Epidermal melanocyte (primary cell): ENCODE data around the gene TCEANC2.
A peak's percentile ranks its signal among the peaks of the same experiment; 100 is the strongest.
"Not testable (repeated sequence)": the region's sequence is repeated elsewhere in the genome, so short reads cannot be mapped to it uniquely, and the experiment has no call there.

ENCODE experiments used
- DNase-seq: peaks from one replicate; pipeline ENCODE4 v3.0.0; 2011; ENCODE audit warnings: low spot score; ENCODE audit not compliant: insufficient read length

Gene TCEANC2

DNA sequence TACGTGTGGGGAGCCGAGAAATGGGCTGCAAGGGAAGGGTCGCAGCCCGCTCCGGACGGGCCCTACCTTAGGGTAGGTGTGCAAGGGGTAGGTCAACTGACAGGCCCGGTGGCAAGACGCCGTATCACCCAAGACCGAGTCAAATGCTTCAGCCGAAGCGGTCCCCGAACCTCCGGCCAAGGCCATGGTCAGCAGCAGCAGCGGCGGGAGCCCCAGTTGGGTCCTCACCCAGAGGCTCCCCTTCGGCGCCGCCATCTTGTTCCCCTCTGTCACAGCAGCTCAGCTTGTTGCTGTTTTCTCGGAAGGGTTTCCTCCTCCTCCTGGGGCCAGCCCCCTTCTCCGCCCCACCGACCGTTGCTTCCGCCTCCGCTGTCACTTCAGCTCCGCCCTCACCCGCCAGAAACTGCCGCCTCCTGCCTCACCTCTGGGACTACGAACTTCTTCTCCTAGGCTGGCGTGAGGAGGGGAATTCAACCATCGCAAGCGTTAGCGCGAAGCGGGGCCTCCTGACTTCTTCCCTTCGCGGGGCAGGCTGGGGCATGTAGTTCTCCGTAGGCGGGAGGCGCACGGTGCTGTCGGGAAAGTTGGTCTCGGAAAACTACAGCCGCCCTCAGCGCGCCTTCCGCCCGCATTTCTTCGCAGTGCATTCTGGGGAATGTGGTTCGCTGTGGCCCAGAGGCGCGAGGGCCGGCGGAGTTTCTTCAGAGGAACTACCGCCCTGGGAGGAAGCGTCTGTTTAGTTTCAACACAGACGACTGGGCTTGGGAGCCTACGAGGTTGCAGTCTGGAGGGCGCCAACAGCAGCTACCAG is at the start of gene TCEANC2, which contains the start of gene TMEM59:
Gene TCEANC2 (plus strand): TSS at position 675 of the 811 bp plus-strand sequence. CDS start 815 bp downstream, outside the sequence.
Gene TMEM59 (minus strand): TSS at position 271 of the 811 bp plus-strand sequence. CDS start 16 bp downstream, at position 255.
- peak; percentile 90 for DNase-seq

DNA sequence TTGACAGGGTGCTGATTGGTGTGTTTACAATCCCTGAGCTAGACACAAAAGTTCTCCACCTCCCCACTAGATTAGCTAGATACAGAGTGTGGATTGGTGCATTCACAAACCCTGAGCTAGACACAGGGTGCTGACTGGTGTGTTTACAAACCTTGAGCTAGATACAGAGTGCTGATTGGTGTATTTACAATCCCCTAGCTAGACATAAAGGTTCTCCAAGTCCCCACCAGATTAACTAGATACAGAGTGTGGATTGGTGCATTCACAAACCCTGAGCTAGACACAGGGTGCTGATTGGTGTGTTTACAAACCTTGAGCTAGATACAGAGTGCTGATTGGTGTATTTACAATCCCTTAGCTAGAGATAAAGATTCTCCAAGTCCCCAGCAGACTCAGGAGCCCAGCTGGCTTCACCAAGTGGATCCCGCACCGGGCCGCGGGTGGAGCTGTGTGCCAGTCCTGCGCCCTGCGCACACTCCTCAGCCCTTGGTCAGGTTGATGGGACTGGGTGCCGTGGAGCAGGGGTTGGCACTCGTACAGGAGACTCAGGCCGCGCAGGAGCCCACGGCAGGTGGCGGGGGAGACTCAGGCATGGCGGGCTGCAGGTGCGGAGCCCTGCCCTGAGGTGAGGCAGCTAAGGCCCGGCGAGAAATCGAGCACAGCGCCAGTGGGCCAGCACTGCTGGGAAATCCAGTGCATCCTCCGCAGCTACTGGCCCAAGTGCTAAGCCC is 49.5 kb upstream of the TCEANC2 start:
- DNase-seq = not testable (repeated sequence)

DNA sequence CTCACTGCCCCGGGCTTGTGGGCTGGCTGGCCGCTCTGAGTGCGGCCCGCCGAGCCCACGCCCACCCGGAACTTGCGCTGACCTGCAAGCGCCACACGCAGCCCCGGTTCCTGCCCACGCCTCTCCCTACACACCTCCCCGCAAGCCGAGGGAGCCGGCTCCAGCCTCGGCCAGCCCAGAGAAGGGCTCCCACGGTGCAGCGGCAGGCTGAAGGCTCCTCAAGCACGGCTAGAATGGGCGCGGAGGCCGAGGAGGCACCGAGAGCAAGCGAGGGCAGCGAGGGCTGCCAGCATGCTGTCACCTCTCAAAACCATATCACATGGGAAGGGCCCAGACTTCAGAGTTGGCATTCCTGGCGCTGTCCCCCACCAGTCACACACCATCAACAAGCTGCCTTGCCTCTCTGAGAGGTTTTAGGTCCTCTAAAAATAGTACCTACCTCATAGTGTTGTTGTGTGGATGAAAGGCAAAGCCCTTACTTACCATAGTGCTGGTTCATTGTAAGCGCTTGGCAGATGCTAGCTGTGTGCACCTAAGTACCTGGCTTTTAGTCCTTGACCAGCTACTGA is 48.8 kb upstream of the TCEANC2 start:
- no peak for DNase-seq

DNA sequence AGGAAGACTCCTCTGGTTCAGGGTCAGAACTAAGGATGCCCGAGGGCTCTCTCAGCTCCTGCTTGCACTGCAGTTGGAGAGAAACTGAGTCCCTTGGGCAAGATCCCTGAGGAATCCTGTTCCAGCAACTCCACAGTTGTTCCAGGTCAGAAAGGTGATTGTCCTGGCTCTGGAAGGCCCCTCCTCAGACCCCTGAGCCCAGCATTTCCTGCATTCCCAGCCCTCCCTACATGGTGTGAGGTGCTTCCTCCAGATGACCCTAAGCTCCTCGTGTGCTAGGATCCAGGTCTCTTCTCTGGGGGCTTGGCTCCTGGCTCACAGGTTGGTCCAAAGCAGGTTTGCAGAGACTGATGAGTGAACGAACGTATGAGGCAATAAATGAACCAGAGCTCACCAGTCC is 46.9 kb upstream of the TCEANC2 start:
- DNase-seq = no peak

DNA sequence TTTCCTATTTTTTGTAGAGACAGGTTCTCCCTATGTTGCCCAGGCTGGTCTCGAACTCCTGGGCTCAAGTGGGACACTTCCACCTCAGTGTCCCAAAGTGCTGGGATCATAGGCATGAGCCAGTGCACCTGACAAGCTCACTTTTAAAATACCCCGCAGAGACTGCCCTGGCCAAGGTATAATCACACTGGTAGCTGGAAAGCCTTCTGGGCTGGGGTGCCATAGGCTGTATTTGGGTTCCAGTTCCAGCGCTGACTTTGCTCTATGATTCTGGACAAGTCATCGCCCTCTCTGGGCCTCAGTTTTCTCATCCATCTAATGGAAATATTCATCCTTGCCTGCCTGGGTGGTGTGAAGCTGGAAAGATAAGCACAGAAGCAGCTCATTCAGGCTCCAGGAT is 45.8 kb upstream of the TCEANC2 start:
- DNase-seq = no peak

DNA sequence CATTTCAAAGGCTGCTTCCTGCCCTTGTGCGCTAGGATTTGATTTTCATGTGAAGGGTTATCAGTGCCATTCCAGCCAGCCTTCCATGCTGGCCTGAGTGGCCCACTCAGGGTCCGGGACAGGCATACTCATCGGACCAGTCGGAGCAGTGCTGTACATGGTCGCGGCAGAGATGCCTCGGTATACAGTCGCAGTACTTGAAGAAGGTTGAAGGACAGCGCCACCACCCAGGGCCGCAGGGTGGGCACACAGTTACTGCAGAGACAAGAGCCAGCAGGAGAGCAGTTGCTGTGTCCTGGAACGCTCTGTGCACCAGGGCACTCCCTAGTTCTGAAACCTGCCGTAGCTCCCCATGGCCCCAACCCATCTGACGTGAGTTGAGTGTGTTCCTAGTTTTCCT is 44.5 kb upstream of the TCEANC2 start:
- no peak for DNase-seq

DNA sequence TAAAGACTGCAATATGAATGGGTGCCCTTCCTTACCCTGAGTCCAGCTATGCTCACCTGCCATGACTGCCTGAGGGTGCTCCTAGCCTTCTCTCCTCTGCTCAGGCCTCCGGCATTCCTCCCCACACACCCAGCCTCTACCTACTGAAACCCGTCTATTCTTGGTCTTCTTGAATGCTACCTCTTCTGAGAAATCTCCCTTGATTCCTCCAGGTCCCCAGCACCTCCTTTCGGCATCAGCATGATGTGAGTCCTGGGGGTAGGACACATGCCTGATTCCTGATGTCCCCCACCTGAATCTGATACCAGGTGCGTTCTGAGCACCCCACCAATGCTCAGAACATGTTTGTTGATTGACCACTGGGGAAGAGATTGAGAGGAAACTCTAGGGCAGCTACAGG is 44.0 kb upstream of the TCEANC2 start:
- no peak for DNase-seq

DNA sequence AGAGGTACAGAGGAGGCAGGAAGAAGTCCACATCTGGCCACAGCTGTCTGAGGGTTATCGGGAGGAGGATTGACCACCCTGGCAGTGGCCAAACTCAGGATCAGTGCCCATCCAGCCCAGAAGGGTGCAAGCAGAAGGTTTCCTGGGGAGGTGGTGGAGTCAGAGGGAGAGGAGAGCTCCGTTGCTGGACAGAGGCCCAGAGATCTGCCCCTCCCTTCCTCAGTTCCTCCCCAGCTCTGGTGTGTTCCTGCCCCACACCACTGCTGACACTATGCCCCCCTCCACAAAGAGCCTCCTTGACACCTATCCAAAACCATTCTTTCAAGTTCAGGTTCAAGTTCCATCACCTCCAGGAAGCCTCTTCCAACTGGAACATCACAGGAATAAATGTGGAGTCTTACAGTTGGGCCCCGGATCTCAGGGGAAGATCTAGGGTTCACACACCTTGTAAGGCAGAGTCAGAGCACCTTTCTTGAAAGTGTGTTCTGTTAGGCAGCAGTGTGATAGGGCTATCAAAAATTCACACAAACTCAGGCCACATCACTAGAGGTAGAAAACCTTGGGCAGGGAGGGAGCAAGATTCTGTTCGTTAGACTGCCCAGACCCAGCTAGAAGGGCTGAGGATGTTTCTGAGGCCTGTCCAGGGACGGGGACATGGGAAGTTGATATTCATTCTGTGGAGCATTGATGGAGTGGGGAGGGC is 42.8 kb upstream of the TCEANC2 start:
- DNase-seq = no peak

DNA sequence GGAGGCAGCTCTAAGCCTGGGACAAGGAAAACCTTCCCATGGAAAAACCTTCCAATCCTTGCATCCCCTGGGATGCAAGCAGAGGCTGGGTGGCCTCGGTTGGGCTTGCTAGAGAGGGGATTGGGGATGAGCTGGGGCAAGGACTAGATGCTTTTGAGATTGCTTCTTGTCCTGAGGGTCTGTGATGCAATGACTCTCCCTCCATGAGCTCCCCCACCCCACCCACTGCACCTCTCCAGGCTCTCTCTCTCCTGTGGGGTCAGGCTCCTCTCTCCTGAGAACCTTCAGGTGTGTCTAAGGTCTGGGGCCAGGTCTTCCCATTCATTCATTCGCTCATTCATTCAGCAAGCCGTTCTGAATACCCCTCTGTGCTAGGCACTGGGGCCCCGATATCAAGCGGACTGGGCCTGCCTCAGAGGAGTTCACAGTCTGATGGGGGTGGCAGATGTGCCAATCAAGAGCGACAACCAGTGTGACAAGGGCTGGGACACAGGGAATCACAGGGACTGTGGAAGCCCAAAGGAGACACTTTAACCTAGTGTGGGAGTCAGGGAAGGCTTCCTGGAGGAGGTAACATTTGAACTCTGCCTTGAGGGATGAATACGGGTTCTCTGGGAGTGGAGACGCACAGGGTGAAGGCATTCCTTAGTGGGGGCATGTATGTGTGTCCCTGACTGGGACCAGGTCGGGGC is 41.9 kb upstream of the TCEANC2 start:
- DNase-seq = no peak

DNA sequence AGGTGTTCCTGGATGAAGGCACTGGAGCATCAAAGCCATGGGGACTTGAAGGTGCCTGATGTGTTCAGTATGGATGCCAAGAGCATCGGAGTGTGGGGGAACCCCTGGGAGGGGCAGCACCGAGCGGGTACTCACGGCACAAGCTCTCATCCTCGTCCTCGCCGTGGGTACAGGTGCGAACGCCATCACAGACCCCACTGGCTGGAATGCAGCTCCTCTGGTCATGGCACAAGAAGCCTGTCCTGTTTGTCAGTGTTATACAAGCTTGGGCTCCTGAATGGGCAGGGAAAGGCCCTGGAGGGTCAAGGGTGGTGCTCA is 41.4 kb upstream of the TCEANC2 start:
- no peak for DNase-seq

DNA sequence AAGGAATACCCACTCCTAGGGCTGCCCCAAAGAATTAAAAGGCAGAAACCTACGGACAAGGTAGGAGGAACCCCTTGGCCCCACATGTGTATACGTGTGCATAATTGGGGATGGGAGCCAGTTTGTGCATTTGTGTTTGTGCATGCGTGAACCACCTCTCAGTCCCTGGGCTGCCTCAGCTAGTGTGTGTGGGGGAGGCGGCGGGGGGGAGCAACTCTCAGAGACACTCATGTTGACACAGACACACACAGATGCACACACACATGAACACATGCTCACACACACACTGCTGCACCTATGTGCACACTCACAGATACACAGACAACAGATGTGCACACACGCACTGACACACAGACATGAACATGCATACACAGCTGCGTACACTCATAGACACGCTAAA is 40.5 kb upstream of the TCEANC2 start:
- DNase-seq = no peak

DNA sequence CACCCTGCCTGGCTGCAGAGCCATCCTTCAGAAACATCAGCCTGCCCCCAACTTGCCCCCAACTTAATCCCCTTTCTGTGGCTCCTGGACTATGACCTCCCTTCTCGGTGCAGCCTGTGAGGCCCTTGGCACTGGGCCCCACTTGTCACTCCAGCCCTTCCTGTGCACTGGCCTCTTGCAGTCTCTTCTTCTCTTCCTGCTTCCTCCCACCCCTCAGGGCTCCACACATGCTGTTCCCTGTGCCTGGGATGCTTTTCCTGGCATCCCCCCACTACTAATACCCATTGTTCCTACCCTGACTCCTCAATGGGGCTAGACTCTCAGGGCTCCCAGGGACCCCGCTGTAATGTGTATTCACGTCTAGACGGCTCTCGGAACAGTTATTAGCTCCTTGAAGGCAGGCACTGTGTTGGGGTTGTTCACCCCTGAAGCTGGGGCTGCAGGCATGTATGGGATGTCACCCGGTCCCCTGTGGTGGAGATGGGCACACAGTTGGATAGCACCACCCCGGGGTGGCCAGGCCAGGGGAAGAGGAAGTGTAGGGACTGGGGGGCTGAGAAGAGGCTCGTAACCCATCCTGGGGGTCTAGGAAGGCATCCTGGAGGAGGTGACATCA is 39.9 kb upstream of the TCEANC2 start:
- DNase-seq = no peak

DNA sequence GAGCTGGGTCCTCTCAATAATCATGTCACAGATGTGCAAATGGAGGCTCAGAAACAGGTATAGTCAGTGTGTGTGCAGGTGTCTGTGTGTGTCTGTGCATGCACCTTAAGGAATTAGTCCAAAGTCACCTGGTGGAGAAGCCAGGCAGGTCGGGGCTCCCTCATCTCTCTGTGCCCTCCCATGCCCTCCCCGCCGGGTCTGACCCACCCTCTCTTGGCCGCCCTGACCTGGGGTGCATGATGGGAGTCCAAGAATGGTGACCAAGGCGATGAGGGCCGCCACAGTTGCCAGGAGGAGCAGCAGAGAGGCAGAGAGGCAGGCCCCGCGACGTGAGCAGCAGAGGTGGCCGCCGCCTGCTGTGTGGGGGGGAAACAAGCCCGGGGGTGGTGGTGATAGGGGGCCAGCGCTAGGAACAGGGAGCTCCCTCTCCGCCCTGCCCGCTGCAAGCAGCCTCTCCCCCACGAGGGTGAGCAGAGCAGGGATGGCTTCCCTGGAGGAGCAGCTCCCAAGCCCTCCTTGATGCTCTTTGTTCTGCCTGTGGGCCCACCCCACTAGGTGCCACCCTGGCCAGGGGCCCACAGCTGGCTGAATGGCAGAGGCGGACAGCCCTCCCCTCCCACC is 39.3 kb upstream of the TCEANC2 start:
- no peak for DNase-seq

DNA sequence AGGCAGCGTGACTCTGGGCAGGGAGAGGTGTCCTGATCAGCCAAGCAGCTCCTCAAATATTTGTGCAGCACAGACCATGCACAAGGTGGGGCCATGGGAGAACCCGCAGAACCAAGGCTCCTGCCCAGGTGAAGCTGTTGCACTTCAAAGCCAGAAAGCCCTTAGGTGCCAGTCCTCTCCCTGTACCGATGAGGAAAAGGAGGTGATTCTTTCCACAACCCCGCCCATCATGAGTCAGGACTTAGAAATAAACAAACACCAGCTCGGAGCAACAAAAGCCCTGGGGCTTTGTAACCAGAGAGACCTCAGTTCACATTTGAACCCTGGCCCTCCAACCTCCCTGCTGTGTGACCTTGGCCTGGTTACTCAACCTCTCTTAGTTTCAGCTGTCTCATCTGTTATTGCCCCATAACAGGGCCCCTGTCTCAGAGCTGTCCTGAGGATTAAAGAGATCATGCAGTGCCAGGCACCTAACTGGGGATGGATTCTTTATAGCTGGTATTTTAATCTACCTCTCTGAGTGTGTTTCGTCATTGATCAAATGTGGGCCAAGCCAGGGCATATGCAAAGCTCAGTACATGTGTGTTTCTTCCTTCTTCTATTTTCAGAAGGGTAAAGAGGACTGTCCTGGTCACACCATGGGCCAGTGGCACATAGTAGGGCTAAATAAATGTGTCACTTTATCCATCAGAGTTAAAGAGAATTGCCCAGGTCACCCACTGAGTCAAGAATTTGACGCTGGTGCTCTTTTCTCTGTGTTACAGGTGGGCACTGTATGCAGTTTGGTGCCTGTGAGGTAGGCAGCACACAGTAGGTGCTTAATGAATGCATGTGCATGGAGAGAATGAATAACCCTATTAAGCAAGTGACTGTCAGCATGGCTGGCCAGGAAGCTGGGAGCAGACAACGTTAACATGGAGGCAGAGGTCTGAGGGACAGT is 36.8 kb upstream of the TCEANC2 start:
- DNase-seq = no peak

DNA sequence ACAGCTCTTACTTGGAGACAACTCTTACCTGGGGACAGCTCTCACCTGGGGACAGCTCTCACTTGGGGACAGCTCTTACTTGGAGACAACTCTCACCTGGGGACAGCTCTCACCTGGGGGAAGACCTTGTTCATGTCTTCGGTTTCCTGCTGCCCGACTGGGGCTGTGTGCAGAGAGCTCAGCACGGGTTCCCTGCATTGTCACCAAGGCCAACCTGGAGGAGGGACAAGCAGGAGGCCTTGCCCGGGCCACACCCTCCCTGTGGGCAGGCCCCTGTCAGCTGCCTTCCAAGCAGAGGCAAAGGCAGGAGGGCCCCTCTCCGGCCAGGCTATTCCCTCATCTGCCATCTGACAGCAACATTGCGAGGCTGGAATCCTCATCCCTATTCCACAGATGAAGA is 35.4 kb upstream of the TCEANC2 start, which contains the start of gene LDLRAD1:
Gene LDLRAD1 (minus strand): TSS at position 208 of the 400 bp plus-strand sequence. CDS start 74 bp downstream, at position 134.
- no peak for DNase-seq

DNA sequence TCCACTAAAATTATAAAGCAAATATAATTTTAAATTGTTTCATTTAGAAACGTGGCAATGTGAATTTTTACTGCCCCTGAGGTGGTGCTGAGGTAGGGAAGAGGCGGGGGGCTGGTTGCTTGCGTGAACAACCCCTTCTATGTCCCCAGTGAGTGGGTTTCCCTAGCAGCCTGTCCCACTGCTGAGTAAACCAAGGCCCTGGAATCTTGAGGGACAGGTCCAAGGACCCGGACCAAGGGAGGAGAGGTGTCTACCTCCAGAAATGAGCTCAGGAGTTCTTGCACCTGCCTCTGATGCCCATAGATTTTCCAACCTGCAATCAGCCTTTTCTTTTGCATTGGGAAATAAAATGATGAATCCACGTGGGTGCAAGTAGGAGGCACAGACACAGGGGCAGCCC is 34.8 kb upstream of the TCEANC2 start:
- no peak for DNase-seq

DNA sequence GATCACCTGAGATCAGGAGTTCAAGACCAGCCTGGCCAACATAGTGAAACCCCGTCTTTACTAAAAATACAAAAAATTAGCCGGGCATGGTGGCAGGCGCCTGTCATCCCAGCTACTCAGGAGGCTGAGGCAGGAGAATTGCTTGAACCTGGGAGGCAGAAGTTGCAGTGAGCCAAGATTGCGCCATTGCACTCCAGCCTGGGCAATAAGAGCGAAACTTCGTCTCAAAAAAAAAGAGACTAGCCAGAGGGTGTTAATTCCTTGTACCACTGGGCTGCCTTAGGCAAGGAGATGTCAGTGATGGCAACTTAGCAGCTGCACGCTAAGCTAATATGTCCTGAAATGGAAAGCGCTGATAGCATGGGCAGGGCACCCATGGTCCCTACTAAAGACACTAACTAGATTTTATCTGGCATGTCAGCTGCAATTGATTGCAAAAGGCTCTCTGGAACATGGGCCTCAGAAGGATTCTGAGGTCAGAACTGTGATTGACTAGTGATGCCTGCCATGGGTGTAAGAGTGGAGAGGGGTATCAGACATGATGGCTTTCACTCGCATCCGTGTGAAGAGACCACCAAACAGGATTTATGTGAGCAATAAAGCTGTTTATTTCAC is 33.7 kb upstream of the TCEANC2 start:
- not testable (repeated sequence) for DNase-seq

DNA sequence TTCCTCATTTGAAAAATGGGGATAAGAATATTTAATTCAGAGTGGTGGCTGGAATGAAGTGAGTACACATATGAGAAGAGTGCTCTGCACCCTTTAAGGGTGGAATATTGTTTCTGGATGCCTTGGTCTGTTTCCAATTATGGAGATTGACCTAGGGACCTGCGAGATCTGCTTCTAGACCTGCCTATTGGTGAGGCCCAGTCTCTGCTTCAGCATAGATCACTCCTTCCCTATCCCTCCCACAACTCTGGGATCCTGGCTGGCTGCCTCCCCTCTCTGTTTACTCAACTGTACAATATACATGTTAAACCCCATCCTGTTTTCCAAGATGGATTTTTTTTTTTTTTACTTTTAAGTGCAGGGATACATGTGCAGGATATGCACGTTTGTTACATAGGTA is 29.1 kb upstream of the TCEANC2 start:
- DNase-seq = no peak

DNA sequence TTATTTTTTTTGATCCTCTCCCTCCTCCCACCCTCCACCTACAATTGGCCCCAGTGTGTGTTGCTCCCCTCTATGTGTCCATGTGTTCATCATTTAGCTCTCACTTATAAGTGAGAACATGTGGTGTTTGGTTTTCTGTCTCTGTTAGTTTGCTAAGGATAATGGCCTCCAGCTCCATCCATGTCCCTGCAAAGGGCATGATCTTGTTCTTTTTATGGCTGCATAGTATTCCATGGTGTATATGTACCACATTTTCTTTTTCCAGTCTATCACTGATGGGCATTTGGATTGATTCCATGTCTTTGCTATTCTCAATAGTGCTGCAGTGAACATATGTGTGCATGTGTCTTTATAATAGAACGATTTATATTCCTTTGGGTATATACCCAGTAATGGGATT is 28.6 kb upstream of the TCEANC2 start:
- not testable (repeated sequence) for DNase-seq
